HEK293 (cell line): Measurements from ENCODE around the gene GPATCH2.

Experiments used
- CTCF ChIA-PET: fragments of 350-600 bp; formaldehyde crosslinking; extraction: SDS; loops from one replicate; lab custom pipeline; 2021; ENCODE audit warnings: antibody characterized with exemption; lab: Yijun Ruan, JAX
- POLR2A ChIA-PET: fragments of 300-600 bp; formaldehyde crosslinking; extraction: SDS; loops from one replicate; lab custom pipeline; 2020; ENCODE audit warnings: antibody characterized with exemption, inconsistent platforms; lab: Yijun Ruan, JAX
- H3K27ac ChIP-seq: fragments of 200-500 bp; sonication (Bioruptor generic); 2 replicates; pipeline ENCODE4 v1.5.1; 2014; ENCODE audit warnings: low read depth, low read length, control low read depth, inconsistent platforms; ENCODE audit errors: extremely low read depth
- H3K36me3 ChIP-seq, 2 experiments: fragments of 200-500 bp in 1 of 2; sonication (Bioruptor generic) in 1 of 2; 1 replicate in 1 of 2; 2 replicates in 1 of 2; pipeline ENCODE4 v1.5.1; 2014 to 2017; ENCODE audit warnings: inconsistent platforms in 2 of 2, low read length in 2 of 2; ENCODE audit not compliant: control insufficient read depth in 2 of 2, insufficient read depth in 1 of 2
- H3K4me1 ChIP-seq: fragments of 200-500 bp; sonication (Bioruptor generic); 2 replicates; pipeline ENCODE4 v1.5.1; 2014; ENCODE audit warnings: mild to moderate bottlenecking, low read length, inconsistent platforms; ENCODE audit not compliant: control insufficient read depth, insufficient read depth
- H3K4me3 ChIP-seq: 2 replicates; pipeline ENCODE4 v1.5.1; 2011; ENCODE audit warnings: low read depth, mild to moderate bottlenecking, control low read depth, low read length, moderate library complexity
- H3K9me3 ChIP-seq: fragments of 200-500 bp; sonication (Bioruptor generic); 2 replicates; pipeline ENCODE4 v1.5.1; 2014; ENCODE audit warnings: low read depth, low read length, inconsistent platforms; ENCODE audit not compliant: control insufficient read depth, insufficient read depth
- MZF1 ChIP-seq: fragments of 450-650 bp; formaldehyde crosslinking; IDR thresholded peaks from 2 replicates; pipeline ENCODE4 v1.5.1; 2017; ENCODE audit warnings: missing biosample characterization, missing genetic modification characterization, borderline replicate concordance
- ZNF266 ChIP-seq: fragments of 450-650 bp; formaldehyde crosslinking; IDR thresholded peaks from 2 replicates; pipeline ENCODE4 v1.5.1; 2016; ENCODE audit warnings: missing biosample characterization, missing genetic modification characterization, low read depth

The GPATCH2 gene

DNA sequence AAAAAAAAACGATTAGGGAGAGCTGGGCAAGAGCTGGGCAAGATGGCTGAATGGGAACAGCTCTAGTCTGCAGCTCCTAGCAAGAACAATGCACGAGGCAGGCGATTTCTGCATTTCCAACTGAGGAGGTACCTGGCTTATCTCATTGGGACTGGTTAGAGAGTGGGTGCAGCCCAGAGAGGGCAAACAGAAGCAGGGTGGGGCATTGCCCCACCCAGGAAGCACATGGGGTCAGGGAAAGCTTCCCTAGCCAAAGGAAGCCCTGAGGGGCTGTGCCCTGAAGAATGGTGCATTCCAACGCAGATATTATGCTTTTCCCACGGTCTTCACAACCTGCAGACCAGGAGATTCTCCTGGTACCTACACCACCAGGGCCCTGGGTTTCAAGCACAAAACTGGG lies 251.6 kb downstream of the GPATCH2 start:
- TF ChIP-seq ZNF266 (tag by site-specific recombination) (no peak), MZF1 (tag by site-specific recombination) (no peak)
- TF ChIP-seq, all 188 proteins: peak for 0
- H3K4me1 ChIP-seq, result no peaks in the 10 kb centered on the region
- CTCF ChIA-PET, result no interaction called here
- no peaks in the 10 kb centered on the region for H3K36me3 ChIP-seq
- POLR2A ChIA-PET, result no interaction called here
- no peak overlapping the region for H3K27ac ChIP-seq
- H3K9me3 ChIP-seq, result no peaks in the 10 kb centered on the region
- no peak overlapping the region for H3K4me3 ChIP-seq
